ENCODE results near the gene HCFC1.
"Not testable (repeated sequence)": the region's sequence is repeated elsewhere in the genome, so short reads cannot be mapped to it uniquely, and the experiment has no call there.

HCFC1 gene

DNA sequence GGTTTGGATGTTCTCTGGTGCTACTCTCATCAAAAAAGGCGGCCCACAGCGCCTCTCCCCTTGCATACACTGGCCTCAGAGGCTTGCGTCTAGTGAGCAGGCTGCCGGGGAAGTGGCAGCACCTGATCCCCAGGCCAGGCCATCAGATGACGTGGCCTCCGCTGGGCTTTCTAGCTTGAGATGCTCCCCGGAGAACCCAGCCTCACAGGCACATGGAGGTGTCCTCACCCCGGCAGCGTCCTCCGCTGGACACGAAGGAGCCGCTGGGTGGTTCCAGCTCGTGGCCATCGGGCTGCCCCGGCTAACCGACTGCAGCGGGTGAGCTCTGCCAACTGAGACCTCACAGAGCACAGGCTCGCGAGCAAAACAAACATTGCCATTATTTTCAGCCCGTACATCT, 35.3 kb upstream of the HCFC1 start:
- DNase-seq = no peak

GRCh38 chrX:154004315-154004714, 32.7 kb upstream of the HCFC1 start:
- no peak for DNase-seq

- DNase-seq = peak; percentile 67
Measured at GRCh38 chrX:154002215-154002719, 30.6 kb upstream of the HCFC1 start.

DNA sequence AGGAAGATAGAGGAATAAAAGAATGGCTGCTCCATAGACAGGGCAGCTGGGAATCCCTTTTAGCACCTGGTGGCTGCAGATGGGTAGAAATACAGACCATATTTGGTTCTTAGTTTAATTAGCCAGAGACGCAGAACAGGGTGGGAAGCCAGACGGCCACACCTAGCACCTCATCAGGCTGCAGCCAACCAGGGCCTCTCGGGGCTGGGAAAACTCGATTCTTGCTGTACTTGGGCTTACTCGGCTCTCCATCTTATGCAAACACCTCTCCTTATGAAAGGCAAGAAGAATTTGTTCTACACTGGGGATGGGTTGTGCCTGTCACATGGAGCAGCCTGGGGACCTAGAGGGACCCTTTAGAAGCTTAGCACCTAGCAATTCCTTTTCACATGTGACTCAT, 28.4 kb upstream of the HCFC1 start:
- DNase-seq = no peak

DNA sequence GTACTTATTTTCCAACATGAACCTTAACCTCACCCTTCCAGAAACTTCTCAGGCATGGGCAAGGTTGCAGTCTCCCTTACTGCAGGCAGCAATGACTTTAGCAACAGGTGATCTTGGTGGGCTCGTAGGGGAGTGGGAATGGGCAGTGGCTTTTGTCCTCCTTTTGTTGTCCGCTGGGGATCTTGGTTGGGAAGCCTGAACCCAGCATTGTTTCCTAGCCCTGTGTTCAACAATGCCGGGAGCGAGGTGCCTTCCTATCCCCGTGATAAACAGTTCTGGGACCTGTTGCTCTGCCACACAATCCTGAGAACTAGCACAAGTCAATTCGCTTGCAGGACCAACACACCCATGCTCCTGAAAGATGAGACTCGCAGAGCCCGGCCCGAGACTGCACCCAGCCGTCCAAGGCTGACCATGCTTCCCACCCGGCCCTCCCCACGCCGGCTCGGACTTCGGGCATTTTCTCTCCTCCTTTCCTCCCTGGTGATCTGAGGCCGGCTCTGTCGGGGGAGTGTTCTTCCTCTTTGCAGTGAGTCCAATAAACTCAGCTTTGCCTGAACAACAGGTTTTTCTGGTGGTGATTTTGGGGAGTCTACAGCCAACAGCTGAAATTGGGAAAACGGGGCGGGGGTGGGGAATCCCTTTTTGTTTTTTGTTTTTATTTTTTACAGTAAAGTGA, 27.9 kb upstream of the HCFC1 start:
- DNase-seq = no peak

DNA sequence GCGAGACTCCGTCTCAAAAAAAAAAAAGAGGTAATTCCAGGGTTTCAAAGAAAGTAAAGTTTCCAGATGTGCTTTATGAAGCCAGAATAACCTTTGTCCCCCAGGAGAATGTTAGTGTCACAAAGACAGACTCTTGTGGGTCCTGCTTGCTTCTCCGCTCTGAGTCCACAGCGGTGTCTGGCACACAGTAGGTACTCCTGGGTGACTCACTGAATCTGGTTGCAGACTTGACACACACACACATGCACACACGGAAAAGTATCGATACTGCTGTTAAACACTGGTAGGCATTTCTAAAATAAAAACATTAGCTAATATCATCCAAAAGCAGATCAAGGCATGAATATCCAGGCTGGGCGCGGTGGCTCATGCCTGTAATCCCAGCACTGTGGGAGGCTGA, 23.9 kb upstream of the HCFC1 start:
- no peak for DNase-seq

GRCh38 chrX:153994398-153994797, 22.8 kb upstream of the HCFC1 start:
- DNase-seq = not testable (repeated sequence)

- DNase-seq = no peak
Measured at GRCh38 chrX:153993978-153994377, 22.4 kb upstream of the HCFC1 start.

DNA sequence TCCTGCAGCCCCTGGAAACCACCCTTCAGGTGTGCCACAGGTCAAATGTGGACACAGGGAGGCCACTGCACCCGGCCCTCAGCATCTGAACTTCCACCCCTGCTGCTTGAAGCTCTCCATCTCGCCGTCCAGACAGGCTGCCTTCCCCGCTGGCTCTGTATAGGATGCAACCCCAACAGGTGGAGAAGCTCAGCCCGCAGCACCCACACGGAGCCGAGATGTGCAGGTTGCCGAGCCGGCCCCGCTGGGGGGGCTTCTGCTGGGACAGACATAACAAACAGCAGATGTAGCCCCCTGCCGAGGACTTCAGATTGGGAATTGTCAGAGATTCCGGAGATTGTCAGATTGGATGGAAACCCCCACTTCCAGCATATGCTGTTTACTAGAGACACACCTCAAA, 21.5 kb upstream of the HCFC1 start:
- DNase-seq = no peak

DNA sequence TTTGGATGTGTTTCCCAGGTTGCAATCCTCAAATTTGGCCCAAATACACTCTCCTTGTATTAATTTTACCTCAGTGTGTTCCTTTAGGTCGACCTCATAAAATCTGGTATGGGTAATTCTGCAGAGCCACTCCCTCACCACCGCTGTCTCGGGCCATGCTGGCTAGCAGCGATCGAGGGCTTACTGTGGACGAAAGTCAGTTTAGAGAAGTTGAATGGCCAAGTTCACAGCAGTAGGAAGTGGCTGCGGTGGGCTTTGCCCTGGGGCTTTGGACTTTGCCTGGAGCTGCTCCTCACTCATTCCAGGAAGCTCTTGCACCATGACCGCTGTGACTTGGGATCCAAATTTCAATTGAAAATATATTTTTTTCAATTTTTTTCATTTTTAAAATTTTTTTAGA, 20.6 kb upstream of the HCFC1 start:
- no peak for DNase-seq

GRCh38 chrX:153991013-153991580, 19.5 kb upstream of the HCFC1 start:
- DNase-seq = no peak

DNA sequence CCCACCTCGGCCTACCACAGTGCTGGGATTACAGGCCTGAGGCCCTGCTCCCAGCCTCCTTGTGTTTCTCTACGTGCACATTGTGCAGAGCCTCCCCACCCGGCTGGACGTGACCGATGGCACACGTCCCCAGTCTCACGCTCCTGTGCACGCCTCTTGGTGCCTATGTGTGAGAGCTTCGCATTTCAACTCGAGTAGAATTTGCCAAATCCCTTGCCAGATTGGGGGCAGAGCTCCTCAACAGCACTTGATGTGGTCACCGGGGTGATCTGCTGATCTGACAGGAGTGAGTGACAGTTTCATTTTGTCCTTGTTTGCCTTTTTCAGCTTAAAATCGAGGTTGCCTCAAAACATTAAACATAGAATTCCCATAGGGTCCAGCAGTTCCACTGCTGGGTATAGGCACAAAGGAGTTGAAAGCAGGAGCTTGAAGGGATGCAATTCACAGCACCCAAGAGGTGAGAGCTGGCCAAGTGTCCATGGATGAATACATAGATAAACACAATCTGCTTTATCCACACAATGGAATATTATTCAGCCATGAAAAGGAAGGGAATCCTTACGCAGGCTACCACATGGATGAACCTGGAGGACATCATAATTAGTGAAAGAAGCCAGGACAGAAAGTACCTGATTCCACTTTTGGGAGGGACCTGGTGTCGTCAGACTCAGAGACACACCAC, 18.5 kb upstream of the HCFC1 start:
- no peak for DNase-seq

DNA sequence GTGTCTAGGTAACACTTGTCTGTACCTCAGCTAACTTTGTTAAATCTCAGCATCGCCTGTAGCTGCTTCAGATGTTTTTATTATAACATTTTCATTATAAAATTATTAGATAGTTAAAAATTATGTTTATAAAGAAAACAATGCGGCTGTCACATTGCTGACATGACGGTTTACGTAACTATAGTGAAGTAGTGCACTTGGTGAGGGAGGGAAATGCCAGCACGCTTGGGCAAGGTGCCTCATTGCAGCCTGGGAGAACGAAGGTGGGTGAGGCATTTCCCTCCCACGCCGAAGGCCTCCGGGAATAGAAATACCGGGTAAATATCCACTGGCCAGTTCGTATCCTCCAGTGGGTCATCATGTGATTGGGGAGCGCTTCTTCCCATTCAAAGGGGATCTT, 16.9 kb upstream of the HCFC1 start:
- no peak for DNase-seq

GRCh38 chrX:153984351-153985178, 12.9 kb upstream of the HCFC1 start:
- no peak for DNase-seq

DNA sequence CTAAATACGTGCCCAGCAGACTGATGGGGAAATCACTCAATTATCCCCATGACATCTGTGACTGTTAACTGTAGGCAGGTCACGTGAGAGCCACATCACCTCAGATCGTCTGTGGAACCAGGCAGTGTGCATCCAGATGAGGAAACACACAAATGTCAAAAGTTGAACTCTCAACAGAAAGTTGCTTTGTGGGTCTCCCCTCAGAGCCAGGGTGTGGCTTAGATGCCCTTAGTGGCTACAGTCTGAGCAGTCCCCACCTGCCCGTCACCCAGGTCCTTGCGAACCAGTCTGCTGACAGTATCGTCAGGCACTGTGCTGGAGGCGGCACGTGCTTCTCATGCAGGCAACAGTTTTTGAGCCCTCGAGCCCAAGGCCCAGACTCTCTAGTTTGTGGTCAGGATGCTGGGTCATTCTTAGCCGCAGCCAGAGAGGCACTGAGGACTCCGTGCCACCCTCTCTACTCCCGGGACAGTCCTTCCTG, 11.7 kb upstream of the HCFC1 start:
- no peak for DNase-seq

- peak; percentile 74 for DNase-seq
Measured at GRCh38 chrX:153981771-153982533, 10.3 kb upstream of the HCFC1 start.

- DNase-seq = no peak
Measured at GRCh38 chrX:153981231-153981630, 9.6 kb upstream of the HCFC1 start.

GRCh38 chrX:153980394-153980793, 8.8 kb upstream of the HCFC1 start:
- not testable (repeated sequence) for DNase-seq

GRCh38 chrX:153974726-153975286, 3.2 kb upstream of the HCFC1 start:
- no peak for DNase-seq

DNA sequence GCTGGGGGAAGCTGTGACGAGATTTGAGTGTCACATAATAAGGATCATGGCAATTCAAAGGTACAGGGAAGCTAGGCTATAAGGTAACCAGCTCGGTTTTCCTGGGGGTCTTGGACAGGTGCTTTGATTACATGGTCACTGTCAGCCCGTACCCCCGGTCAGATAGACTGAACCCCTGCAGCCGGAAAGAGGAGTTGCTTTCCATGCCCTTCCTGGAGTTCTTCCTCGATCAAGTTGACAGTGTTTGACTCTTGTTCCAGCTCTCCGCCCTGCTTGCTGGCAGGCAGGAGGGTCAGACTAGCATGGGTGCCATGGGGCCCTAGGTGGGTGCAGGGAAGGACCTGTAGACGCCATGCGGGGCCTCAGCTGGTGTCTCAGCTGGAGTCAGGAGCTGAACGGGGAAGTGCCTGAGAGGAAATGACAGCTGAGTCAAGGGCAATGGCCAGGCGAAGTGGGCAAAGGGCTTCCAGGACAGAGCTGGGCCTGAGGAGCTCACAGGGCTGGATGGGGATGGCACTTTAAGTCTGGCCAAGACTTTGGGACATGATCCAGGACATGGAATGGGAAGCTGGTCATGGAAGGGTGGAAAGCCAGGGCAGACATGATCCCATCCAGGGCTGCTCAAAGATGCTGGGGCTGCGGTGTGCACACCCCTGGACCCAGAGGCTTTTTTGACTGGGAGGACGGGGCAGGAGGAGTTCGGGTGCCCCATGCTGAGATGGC, 2.5 kb upstream of the HCFC1 start:
- no peak for DNase-seq
